Measurements from ENCODE around the gene CDK1.

DNA sequence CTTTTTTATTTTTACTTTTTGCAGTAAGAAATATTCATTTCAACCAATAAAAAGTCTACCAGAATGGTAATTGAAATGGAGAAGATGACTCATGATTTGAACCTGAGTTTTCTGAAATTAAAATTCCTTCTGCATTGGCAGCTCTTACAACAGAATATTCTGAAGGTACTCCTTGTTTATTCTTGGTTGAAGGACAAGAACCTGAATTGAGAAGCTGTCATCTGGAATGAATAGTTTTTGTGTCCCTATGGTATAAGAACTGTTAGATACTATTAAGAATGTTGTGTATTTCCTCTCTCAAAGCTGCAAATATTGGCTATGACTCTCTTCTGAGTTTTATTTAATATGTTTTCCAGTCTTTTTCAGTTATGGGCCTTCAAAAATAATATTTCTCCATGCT, 56.1 kb downstream of the CDK1 start:
- TF ChIP-seq, protein P1, sequence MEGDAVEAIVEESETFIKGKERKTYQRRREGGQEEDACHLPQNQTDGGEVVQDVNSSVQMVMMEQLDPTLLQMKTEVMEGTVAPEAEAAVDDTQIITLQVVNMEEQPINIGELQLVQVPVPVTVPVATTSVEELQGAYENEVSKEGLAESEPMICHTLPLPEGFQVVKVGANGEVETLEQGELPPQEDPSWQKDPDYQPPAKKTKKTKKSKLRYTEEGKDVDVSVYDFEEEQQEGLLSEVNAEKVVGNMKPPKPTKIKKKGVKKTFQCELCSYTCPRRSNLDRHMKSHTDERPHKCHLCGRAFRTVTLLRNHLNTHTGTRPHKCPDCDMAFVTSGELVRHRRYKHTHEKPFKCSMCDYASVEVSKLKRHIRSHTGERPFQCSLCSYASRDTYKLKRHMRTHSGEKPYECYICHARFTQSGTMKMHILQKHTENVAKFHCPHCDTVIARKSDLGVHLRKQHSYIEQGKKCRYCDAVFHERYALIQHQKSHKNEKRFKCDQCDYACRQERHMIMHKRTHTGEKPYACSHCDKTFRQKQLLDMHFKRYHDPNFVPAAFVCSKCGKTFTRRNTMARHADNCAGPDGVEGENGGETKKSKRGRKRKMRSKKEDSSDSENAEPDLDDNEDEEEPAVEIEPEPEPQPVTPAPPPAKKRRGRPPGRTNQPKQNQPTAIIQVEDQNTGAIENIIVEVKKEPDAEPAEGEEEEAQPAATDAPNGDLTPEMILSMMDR (conservative IDR thresholded peaks at IDR 0.05), result no peak
- no peak for TF ChIP-seq EZH2 (IDR thresholded peaks at IDR 0.05; ENCODE audit: low read depth)
